HG03354 (cell line): ENCODE measurements around the gene KPNA3.

ENCODE experiments used
- ATAC-seq: cut with Tn5 transposase; IDR thresholded peaks from one replicate; pipeline ENCODE4 v1.9.1; 2021; ENCODE audit warnings: mild to moderate bottlenecking; ENCODE audit not compliant: unreplicated experiment, poor library complexity, severe bottlenecking

KPNA3 gene

DNA sequence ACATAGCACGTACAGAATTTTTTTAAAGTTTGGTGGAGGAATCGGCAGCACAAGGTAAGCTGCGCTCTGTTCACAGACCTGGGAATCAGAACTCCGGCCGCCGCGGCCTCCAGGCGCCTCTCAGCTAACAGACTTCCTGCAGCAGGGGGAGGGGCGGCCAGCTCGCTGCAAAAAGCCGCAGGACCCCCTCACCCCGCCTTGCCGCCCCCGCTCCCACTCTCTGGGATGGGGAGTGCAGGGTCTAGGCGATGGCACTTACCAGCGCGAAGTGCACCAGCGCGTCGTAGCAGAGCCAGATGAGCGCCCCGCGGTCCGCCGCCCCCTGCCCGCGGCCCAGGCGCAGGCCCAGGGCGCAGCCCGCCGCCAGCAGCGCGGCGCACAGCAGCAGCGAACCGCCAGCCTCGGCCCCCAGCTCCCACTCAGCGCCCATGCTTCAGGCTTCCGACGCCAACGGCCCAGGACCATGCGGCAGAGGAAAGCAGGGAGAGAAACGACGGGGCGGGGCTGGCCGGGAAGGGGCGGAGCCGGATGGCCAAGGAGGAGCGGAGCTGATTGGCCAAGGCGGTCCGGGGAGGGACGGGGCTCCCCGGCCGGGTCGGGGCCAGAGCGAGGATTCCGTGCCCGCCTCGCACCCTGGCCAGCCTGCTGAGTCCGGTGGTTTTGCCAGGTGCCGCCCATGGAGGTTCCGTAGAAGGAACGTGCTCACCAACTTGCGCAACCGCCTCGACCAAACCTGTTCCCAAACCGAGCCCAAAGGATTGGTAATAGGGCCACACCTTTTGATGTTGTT, 101.3 kb downstream of the KPNA3 start, which contains the start of gene EBPL:
Gene EBPL, minus strand, starts transcription at position 492 of the 790 bp plus-strand sequence. Its CDS starts 62 bp downstream, at position 430.
- peak; percentile 97 for ATAC-seq

DNA sequence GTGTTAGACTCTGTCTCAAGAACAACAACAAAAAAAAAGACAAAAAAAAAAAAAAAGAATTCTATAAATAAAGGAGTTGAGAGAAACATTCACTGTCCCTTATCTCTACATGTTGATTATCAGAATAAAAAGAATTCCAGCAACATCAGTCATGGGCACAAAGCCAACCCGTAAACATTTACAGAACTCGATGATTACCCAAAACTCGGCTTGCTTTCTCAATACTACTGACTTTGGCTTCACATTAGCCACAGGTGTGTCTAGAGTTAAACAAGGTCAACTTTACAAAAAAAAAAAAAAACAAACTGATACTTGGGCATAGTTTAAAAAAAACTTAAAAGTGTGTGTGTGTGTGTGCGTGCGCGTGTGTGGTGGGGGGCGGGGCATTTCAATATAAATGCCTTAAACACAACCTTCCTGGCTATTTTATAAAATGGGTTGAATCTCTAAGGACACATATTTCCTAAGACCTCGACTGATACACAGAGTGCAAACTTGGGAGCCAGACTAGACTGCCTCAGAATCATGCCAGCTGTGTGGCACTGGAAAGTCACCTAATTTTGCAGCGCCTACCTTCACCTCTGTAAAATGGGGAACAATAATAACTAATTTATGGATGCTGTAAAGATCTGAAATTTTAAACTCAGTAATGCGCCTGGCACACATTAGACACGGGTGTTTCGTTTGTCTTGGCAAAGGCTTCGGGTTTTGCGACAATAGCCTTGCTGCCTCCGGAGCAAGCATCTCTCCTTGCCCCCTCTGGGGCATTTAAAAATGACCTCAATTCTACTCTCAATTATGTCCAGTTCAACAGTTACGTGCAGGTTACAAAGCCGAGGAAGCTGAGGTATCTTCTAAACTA, 102.1 kb downstream of the KPNA3 start:
- ATAC-seq = peak; percentile 37

DNA sequence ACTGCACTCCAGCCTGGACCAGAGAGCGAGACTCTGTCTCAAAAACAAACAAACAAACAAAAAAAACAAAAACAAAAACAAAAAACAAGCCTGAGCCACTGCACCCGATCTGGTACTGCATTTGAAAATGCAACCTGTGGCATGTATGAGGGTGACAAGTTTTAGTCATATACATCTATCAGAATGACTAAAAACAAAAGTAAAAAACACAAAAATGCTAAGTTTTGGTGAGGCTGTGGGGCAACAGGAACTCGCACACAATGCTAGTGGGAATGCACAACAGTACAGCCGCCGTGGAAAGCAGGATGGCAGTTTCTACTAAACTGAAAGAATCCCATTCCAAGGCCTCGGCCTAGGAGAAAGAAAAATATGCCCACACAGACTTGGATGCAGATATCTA, 109.0 kb downstream of the KPNA3 start:
- ATAC-seq = no peak

DNA sequence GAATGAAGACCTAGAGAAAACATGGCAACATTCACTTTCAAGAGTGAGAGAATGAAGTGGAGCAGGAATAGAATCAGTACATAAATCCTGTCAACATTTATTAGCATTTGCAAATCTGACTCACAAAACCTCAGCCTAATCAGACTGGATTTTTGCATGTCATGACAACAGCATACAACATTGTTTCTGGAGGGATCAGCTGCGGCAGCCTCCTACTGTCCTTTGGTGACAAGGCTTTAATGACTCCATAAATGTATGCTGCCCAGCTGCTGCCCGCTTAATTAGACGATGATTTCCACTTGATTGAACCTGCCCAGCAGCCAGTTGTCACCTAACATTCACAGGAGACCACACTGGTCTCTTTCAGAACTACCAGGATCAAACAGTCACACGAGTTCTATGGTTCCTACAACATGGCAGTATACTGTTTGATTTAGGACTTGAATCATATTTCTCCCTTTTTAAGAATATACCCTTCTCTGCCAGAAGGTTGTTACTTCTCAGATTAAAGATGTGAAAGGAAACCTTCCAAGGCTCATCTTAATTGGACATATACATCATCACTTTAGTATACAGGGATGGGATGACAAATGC, 110.5 kb downstream of the KPNA3 start:
- no peak for ATAC-seq

DNA sequence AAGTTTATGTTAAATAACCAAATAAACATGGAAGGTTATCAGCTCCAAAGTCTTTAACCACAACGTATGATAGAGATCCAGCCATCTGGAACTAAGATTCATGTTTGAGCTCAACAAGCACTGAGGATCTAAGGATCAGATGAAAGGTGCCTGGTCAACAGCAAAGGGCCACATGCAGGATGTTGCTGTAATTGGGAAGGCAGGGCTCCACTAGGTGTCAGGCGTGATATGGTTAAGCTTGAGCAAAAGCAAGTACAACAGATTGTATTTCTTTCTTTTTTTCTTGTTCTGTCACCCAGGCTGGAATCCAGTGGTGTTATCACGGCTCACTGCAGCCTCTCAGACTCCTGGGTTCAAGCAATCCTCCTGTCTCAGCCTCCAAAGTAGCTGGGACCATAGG, 113.2 kb downstream of the KPNA3 start:
- ATAC-seq = no peak

DNA sequence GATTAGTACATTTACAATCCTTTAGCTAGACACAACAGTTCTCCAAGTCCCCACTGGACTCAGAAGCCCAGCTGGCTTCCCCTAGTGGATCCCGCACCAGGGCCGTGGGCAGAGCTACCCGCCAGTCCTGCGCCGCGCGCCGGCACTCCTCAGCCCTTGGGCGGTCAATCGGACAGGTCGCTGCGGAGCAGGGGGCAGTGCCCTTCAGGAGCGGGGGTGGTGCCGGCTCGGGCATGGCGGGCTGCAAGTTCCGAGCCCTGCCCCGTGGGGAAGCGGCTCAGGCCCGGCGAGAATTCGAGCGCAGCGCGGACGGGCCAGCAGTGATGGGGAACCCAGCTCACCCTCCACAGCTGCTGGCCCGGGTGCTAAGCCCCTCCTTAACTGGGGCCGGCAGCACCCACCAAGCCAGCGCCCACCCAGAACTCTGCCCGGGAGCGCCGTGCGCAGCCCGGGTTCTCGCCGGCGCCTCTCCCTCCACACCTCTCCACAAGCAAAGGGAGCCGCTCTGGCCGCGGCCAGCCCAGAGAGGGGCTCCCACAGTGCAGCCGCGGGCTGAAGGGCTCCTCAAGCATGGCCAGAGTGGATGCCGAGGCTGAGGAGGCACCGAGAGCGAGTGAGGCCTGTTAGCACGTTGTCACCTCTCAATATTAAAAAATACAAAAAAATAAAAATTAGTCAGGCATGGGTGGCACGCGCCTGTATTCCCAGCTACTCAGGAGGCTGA, 114.1 kb downstream of the KPNA3 start:
- no peak for ATAC-seq

DNA sequence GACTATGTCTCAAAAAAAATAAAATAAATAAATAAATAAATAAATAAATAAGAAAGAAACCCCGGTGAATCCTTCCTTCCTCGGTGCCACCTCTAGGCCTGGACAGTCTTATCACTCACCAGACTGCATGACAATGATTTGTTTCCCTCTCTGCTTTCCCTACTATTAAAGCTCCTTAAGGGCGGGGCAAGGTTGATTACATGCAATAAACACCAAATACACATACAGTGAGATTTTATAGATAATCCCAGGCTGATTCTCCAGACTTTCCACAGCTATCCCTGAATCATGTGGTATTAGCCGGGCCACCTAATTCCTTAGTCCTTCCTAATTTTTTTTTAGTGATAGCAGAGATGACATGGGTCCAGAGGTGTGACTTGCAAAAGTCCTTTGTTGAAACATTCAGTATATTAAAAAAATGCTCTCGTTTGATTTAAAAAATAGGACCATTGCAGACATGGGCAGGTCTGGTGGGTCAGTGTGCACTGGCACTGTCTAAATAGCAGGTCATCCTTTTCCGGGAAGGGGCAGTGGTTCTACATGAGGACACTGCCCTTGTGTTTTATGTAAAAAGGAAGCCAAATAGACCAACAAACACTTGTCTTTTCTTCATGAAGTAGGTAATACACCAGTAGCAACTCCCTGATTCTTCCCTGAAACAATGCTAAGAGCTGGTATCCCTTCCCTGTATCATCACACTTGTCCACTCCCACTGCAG, 115.7 kb downstream of the KPNA3 start:
- ATAC-seq = no peak

DNA sequence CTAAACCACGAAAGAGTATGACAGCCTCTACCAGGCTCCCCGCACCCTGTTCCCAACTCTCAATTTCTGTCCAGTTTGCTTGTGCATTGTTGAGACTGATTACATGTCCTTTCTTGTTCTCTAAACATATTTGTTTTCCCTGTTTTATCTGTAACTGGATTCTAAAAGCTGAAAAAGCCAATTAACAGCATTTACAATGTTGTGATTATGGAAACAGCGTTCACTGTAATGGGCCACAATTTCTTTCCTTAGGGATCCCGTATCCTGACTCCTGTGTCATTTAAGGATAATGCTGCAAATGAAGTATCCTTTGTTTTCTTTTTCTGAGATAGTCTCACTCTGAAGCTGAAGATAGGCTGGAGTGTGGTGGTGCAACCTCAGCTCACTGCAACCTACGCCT, 121.7 kb downstream of the KPNA3 start:
- no peak for ATAC-seq

DNA sequence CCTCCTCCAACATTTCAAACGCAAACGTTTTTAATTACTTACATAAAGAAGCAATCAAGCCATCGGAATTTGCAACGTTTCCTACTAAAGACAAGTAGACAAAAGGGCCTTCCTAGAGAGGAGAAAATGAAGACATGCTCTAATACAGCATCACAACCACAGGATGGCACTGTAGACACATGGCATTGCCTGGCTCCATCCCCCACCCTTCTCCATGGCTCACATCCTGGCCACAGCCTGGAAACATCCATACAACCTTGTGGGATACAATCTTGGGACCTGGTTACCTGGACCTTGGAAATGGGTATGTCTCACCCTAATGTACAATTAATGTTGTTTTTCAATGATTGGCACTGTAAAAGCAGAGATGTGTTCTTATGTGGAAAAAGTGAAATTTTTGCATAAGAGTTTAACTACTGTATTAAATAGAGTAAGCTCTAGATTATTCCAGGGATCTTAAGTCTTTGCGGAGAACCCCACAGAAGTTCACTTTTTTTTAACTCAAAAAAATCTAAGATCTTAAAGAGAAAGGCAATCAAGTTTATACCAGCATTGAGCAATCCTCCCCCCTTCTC, 122.7 kb downstream of the KPNA3 start:
- ATAC-seq = peak; percentile 72

DNA sequence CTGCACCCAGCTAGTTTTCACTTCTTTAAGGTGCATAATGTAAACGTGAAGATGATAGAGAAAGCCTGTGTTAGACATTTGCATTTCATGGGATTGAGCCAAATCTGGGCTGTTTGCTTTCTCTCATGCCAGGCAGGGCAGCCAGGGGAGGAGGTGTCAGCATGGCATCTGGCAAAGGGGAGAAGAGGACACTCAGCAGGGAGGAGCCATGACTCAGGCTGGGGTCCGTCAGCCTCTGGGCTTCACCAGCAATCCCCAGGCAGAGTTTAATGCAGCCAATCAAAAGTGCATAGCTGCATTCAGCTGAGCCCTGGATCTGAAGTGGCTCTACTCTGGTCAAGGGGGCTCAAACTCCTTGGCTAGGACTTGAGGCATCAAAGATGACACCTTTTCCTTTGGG, 124.7 kb downstream of the KPNA3 start:
- no peak for ATAC-seq

DNA sequence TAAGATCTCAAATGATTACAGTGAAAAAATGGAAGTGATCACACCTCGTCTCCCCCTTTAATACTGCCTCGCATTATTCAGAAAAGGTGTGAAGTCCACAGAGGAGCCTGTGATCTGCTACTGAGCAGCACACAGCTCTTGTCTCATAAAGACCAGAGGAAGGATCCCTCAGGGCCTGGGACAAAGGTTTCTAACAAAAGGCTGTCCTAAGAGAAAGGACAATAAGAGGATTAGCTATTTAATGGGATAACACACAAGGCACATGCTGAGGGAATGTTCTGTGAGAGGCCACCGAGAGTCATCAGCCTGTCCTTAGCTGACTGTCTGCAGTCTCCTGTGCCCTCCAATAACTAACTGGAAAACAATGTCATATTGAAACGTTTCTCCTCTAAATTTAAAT, 127.9 kb downstream of the KPNA3 start:
- no peak for ATAC-seq

DNA sequence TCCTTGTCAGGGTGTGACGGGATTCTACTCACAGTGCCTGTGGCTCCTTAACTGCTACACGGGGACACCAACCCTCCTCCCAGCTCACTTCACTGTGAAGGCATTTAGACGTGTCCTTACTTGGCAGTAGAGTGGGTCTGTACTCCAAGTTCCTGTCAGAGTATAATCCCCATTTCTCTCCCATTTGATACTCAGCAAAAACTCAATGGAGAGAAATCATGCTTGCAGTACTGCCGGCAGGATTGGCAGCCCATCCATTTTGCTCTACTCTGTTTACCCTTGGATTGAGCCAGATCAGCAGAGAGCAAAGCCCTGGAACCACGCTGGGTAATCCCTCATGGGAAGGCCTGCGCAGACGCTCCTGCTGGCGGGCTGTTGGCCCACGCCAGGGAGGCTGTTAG, 135.2 kb downstream of the KPNA3 start:
- no peak for ATAC-seq

DNA sequence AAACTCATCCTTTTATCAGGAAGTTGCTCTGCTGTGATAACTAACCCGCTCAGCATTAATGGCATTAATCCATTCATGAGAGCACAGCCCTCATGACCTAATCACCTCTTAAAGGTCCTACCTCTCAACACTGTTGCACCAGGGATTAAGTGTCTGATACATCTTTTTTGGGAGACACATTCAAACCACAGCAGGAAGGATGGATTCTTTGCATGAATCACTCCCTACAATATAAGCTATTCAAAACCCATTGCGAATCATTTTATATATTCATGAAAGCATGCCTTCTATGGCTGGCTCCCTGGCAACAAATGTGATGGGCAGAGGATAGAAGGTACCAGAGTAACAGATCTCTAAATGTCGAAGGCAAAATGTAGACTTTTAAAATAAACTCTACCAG, 136.6 kb downstream of the KPNA3 start:
- no peak for ATAC-seq

DNA sequence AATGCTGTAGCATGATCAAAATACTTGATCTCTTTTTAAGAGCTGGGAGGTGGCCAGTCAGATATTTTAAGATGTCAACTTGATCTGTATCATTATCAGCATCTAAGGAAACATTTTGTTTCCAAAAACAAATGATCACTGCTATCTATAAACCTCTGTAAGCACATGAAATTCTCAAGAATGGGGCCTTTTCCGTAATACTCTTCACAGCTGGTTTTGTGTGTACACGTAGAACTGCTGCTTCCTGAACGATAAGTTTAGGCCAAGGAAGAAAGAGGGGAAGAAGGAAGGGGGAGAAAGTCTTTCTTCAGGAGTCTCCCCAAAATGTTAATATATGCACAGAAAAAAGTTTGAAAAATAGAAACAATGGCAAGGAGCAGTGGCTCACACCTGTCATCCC, 138.5 kb downstream of the KPNA3 start:
- no peak for ATAC-seq

DNA sequence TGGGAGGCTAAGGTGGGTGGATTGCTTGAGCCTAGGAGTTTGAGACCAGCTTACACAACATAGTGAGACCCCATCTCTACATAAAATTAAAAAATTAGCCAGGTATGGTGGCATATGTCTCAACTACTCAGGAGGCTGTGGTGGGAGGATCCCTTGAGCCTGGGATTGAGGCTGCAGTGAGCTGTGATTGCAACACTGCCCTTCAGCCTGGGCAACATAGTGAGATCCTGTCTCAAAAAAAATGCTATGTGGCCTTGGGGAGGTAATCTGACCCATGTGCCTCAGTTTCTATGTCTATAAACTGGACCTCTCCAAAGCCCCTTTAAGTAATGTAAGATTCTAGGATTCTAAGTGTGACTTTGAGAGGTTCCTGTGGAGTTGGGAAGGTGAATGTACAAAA, 139.0 kb downstream of the KPNA3 start:
- ATAC-seq = no peak

DNA sequence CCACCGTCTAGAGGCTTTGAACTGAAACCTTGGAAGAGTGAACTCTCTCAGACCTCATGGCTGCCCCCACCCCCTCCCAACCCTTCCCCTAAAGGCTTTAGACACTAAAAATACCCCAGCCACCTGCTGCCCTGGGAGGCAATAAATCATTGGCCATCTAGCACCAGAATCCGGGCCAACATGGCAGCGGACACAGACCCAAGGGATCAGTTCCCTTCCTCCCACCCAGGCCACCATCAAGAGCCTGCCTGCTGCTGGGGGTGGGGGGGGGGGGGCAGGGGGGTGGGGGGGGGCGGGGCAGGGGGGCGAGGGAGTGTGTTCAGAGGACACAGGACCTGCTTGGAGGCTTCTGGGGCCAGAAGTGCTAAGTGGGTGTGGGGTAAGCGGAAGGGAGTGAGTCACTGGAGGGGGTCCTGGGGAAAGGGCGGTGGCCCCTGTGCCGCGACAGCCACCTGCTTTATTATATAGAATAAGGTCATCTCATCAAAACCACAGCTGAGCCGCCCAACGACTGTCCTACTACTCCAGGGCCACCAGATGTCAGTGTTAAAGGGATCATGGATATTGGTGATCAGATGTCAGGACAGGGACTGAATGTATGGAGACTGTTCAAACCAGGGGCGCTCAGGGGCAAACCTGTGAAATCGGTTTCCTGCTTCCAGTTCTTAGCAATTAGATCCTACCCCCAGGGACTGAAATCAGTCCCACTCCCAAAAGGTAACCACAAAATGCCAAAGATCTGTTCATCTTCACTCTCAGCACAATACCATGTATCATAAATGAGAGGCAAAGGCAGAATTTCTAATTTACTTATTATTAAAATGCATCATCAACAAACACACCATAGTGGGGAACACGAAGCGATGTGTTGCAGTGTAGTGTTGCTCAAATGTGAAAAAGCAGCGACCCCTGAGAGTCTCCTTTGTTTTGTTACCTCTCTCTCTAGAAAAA, 139.9 kb downstream of the KPNA3 start:
- no peak for ATAC-seq

DNA sequence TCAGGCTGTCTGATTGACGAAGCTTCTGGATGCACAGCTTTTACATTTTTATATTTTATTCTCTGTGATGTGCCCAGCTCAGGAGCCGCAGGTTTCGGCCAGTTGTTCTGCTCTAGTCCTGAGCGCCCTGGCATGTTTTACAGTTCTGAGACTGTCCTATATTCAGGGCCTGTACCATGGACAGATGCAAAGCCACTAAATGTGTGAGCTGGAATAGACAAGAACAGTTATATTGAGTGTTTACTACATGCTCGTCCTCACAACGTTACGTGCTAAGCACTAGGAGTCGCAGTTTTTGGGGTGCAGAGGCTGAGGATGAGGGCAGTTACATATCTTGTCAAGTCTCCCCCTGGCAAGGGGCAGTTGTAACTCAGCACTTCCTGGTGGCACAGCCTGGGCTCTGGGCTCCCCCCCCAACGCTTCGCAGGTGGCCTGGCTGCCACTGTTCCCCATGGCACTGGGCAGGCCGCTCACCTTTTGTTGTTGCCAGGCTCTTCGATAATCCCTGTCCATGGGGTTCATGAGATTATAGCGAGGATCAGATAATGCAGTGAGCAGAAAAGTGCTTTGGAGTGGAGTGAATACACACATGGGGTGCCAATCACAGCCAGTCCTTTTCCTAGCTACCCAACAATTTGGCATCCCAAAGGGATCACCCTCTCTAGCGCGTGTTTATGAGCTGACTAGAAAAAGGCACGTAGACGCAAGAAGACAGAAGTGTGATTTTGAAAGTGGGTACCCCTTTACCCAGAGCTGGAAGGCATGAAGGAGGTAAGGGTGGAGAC, 140.7 kb downstream of the KPNA3 start:
- ATAC-seq = no peak
